Body of pancreas (tissue), 4 donors: ENCODE results near the gene RFT1. TPM values are rescaled to one million over a fixed set of nuclear protein-coding genes. Genes with fewer than 3 reads are reported as not detected.

ENCODE experiments used
- ATAC-seq: fragments of 150-250 bp; one replicate; pipeline ENCODE4 v1.9.1; 2016
- DNase-seq, 4 donors: peaks; one replicate each; pipeline ENCODE4 v3.0.0-alpha.2; 2019
- H3K27ac ChIP-seq, 4 donors: fragments of 200-600 bp; sonication (generic); 1 replicate in 3 of 4; 2 replicates in 1 of 4; pipeline versions ENCODE4 v1.5.1 to v1.6.1; 2016 to 2019; ENCODE audit warnings: mild to moderate bottlenecking in 1 of 4, mixed read lengths in 1 of 4, moderate library complexity in 1 of 4
- H3K27me3 ChIP-seq, 2 donors: fragments of 200-600 bp; sonication (generic); one replicate each; pipeline ENCODE4 v1.6.0; 2016; ENCODE audit warnings: mild to moderate bottlenecking in 1 of 2
- H3K36me3 ChIP-seq, 2 donors: fragments of 200-600 bp; sonication (generic); replicated peaks in 1 of 2; 2 replicates each; pipeline ENCODE4 v1.5.1; 2016; ENCODE audit warnings: low read depth in 2 of 2; ENCODE audit not compliant: insufficient read depth in 1 of 2
- H3K4me1 ChIP-seq: fragments of 200-600 bp; sonication (generic); one replicate; pipeline ENCODE4 v1.6.0; 2016
- H3K4me3 ChIP-seq, 2 donors: fragments of 200-600 bp; sonication (generic); 1 replicate in 1 of 2; 2 replicates in 1 of 2; pipeline ENCODE4 v1.5.1; 2016 to 2019
- H3K9me3 ChIP-seq, 3 donors: fragments of 200-600 bp; sonication (generic); 1 replicate in 2 of 3; 2 replicates in 1 of 3; pipeline ENCODE4 v1.5.1; 2016
- POLR2A ChIP-seq, 3 donors: fragments of 450-650 bp; IDR thresholded peaks; one replicate each; pipeline ENCODE4 v1.6.1; 2016; ENCODE audit warnings: antibody characterized with exemption in 3 of 3, mild to moderate bottlenecking in 2 of 3
- WGBS, 2 donors: methylation state at CpG; one replicate each; pipeline ENCODE4 v1.1.5; 2017; 5-methylcytosine and 5-hydroxymethylcytosine counted together
- intact Hi-C: fragments of 100-400 bp; cut with DNase I; formaldehyde crosslinking; loops from one replicate; pipeline ENCODE4 v1.15.1; 2023
- total RNA-seq, 2 donors: library from RNA; depleted of rRNA; stranded (reverse); fragments of >200 nt; gene quantifications; one replicate each; pipeline ENCODE4 v1.1.0, GENCODE V29; 2016
- TF ChIP-seq, protein P1 (sequence below), 7 experiments: fragments of 450-650 bp in 4 of 7; fragments of 200-600 bp in 3 of 7; sonication (generic) in 3 of 7; IDR thresholded peaks; one replicate each; pipeline ENCODE4 v1.5.1; 2016 to 2019; ENCODE audit warnings: antibody characterized with exemption in 7 of 7

The RFT1 gene
- total RNA-seq, 2 donors from 2014 or later: 10.6 to 19.8 TPM

GRCh38 chr3:53074761-53075742 lies 55.2 kb downstream of the RFT1 start:
- intact Hi-C loops: loop anchor here (5.0 to 10.0 kb wide), 3 partner anchors 140 to 330 kb away; no protein-coding TSS in a partner anchor
- no peak for DNase-seq
- Histone ChIP-seq H3K4me3 (no peak overlapping the region), H3K36me3 (no peaks in the 10 kb centered on the region), H3K27me3 (no peaks in the 10 kb centered on the region), H3K4me1 (peaks cover 12% of the 10 kb centered on the region), H3K9me3 (no peaks in the 10 kb centered on the region), H3K27ac (no peak overlapping the region)
- WGBS, 2 donors: 69 to 81% methylated on average over 5 to 9 of the region's 9 CpGs
- TF ChIP-seq POLR2A (IDR thresholded peaks at IDR 0.05): no peak
- TF ChIP-seq, protein P1, sequence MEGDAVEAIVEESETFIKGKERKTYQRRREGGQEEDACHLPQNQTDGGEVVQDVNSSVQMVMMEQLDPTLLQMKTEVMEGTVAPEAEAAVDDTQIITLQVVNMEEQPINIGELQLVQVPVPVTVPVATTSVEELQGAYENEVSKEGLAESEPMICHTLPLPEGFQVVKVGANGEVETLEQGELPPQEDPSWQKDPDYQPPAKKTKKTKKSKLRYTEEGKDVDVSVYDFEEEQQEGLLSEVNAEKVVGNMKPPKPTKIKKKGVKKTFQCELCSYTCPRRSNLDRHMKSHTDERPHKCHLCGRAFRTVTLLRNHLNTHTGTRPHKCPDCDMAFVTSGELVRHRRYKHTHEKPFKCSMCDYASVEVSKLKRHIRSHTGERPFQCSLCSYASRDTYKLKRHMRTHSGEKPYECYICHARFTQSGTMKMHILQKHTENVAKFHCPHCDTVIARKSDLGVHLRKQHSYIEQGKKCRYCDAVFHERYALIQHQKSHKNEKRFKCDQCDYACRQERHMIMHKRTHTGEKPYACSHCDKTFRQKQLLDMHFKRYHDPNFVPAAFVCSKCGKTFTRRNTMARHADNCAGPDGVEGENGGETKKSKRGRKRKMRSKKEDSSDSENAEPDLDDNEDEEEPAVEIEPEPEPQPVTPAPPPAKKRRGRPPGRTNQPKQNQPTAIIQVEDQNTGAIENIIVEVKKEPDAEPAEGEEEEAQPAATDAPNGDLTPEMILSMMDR (IDR thresholded peaks at IDR 0.05): no peak
- no peak for ATAC-seq

DNA sequence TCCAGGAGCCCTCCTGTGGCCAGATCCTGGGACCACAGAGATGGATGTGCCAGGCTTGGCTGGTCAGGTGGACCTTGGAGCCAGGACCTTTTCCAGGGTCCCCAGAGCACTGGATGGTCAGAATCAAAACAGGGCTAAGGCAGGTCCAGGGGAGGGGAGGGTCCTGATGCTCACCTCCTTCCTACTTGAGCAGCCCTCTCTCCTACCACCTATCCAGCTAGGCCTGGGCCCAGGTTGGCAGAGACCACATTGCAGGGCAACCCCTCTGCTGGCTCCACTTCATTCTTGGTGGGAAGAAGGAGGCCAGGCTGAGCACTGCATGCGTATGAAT lies 55.9 kb downstream of the RFT1 start:
- WGBS, 2 donors: 54 to 100% methylated on average over 1 of the region's 1 CpG
- ATAC-seq (no peak), DNase-seq (no peak)
- H3K4me3 ChIP-seq: no peak overlapping the region
- no peak overlapping the region for H3K27ac ChIP-seq
- H3K36me3 ChIP-seq: no peaks in the 10 kb centered on the region
- H3K27me3 ChIP-seq: no peaks in the 10 kb centered on the region
- H3K4me1 ChIP-seq: peaks cover 12% of the 10 kb centered on the region
- H3K9me3 ChIP-seq: no peaks in the 10 kb centered on the region
- TF ChIP-seq, protein P1 (IDR thresholded peaks at IDR 0.05): no peak
- TF ChIP-seq POLR2A (IDR thresholded peaks at IDR 0.05): no peak
- intact Hi-C loops: loop anchor here (10.0 kb wide), 2 partner anchors 140 to 330 kb away; no protein-coding TSS in a partner anchor

- H3K4me3 ChIP-seq: peak overlapping the region in 1 of 2 donors; percentile 86
- intact Hi-C loops: loop anchor here (10.0 kb wide), 2 partner anchors 139 to 329 kb away; no protein-coding TSS in a partner anchor
- no peaks in the 10 kb centered on the region for H3K27me3 ChIP-seq
- no peaks in the 10 kb centered on the region for H3K36me3 ChIP-seq
- peak overlapping the region in 3 of 4 donors; percentile 69 to 81 (median 73) for H3K27ac ChIP-seq
- DNase-seq (no peak), ATAC-seq (no peak)
- peaks cover 12% of the 10 kb centered on the region for H3K4me1 ChIP-seq
- no peaks in the 10 kb centered on the region for H3K9me3 ChIP-seq
- TF ChIP-seq POLR2A (IDR thresholded peaks at IDR 0.05): no peak
- TF ChIP-seq, protein P1 (IDR thresholded peaks at IDR 0.05): no peak
- WGBS, 2 donors: 58 to 70% methylated on average over 9 to 17 of the region's 17 CpGs
Measured at GRCh38 chr3:53073553-53074365, 56.5 kb downstream of the RFT1 start.

DNA sequence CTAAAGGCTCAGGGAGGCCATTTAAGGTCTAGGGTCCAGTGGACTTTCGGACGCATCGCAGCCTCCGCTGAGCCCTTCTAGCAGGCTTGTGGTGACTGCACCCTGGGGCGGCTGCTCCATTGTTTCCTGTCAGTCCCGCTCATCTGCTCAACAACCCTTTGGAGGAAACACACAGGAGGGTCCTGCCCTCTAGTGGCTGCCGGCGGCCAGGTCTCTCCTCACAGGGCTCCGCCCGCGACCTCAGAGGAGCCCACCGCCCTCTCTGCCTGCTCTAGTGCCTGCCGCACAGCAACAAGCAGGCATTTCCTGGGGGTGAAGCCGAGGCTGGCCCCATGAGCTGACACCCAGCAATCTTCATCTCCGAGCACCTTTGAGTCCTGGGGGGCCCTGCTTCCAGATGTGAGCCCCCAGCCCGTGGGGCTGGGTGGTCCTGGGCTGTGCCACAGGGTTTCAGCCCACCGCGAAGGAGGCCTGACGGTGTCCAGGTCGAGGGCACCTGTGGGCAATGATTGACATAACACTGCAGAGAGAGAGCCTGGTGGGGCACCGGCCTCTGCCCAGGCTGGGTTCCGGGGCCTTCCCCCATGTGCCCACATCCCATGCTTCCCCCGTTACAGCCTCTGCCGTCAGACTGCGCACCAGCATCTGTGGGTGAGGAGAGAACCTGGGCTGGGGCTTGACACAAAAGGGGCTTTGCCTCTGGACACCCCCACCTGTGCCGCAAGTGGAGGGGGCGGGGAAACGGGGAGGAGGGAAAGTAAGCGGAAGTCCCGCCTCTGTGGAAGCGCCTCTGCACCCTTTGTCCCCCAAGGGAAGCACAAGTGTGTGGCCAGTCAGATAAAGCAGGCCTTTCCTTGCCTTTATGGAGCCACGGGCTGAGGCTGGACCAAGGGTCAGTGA lies 57.3 kb downstream of the RFT1 start:
- H3K9me3 ChIP-seq: no peaks in the 10 kb centered on the region
- H3K4me3 ChIP-seq: peak overlapping the region; percentile 47 to 86
- H3K4me1 ChIP-seq: peaks cover 12% of the 10 kb centered on the region
- TF ChIP-seq POLR2A (IDR thresholded peaks at IDR 0.05): peak in 2 of 3 donors; percentile 25 to 35
- TF ChIP-seq, protein P1 (IDR thresholded peaks at IDR 0.05): peak; percentile 91 to 95 (median 94)
- no peaks in the 10 kb centered on the region for H3K36me3 ChIP-seq
- DNase-seq: peak; percentile 84 to 89 (median 87)
- peak; percentile 90 for ATAC-seq
- WGBS, 2 donors: 1 to 10% methylated on average over 9 to 32 of the region's 32 CpGs
- intact Hi-C loops: loop anchor here (10.0 kb wide), 2 partner anchors 138 to 328 kb away; no protein-coding TSS in a partner anchor
- H3K27me3 ChIP-seq: no peaks in the 10 kb centered on the region
- H3K27ac ChIP-seq: peak overlapping the region in 3 of 4 donors; percentile 69 to 81 (median 73)
